Measurements from ENCODE around the gene PTGDR2.
A peak's percentile ranks its signal among the peaks of the same experiment; 100 is the strongest.

PTGDR2 gene

DNA sequence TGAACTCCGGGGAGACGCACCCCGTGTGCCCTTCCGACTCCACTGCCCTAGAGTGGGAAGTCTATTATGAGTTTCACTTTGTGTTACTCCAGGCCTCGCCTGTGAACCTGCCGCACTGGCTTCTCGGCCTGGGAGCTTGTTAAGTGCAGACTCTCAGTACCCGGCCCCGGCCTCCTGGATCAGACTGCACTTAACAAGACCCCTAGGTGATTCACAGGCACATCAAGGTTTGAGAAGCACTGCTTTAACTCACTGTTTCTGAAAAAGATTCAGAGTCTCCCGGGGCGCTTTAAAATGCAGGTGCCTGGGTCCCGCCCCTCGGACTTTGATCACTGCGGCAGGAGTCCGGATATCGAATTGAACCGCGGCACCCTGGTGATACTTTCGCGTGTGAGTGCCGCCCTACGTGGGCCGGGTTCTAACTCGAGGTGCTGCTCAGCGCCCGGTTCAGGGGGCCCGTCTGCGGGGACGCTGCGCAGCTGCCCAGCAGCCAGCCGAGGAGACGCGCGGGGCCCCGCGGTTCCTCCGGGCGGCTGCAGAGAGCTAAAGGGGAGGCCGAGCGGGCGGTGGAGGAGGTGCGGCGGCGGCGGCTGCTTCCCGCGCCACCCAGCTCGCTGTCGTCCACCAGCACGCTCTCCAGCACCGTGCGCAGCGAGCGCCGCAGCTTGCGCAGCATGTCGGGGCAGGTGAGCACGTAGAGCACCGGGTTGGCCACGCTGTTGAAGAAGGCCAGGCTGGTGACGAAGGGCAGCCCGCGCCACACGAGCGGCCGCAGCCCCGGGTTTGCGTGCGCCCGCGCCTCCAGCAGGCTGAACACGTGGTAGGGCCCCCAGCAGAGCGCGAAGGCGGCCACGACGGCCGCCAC is 3.4 kb downstream of the PTGDR2 start:
- TF ChIP-seq, protein P1, sequence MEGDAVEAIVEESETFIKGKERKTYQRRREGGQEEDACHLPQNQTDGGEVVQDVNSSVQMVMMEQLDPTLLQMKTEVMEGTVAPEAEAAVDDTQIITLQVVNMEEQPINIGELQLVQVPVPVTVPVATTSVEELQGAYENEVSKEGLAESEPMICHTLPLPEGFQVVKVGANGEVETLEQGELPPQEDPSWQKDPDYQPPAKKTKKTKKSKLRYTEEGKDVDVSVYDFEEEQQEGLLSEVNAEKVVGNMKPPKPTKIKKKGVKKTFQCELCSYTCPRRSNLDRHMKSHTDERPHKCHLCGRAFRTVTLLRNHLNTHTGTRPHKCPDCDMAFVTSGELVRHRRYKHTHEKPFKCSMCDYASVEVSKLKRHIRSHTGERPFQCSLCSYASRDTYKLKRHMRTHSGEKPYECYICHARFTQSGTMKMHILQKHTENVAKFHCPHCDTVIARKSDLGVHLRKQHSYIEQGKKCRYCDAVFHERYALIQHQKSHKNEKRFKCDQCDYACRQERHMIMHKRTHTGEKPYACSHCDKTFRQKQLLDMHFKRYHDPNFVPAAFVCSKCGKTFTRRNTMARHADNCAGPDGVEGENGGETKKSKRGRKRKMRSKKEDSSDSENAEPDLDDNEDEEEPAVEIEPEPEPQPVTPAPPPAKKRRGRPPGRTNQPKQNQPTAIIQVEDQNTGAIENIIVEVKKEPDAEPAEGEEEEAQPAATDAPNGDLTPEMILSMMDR (IDR thresholded peaks at IDR 0.05; ENCODE audit: low read depth, low read length) = no peak
- no peak for DNase-seq (ENCODE audit: low read depth in 2 of 2)

DNA sequence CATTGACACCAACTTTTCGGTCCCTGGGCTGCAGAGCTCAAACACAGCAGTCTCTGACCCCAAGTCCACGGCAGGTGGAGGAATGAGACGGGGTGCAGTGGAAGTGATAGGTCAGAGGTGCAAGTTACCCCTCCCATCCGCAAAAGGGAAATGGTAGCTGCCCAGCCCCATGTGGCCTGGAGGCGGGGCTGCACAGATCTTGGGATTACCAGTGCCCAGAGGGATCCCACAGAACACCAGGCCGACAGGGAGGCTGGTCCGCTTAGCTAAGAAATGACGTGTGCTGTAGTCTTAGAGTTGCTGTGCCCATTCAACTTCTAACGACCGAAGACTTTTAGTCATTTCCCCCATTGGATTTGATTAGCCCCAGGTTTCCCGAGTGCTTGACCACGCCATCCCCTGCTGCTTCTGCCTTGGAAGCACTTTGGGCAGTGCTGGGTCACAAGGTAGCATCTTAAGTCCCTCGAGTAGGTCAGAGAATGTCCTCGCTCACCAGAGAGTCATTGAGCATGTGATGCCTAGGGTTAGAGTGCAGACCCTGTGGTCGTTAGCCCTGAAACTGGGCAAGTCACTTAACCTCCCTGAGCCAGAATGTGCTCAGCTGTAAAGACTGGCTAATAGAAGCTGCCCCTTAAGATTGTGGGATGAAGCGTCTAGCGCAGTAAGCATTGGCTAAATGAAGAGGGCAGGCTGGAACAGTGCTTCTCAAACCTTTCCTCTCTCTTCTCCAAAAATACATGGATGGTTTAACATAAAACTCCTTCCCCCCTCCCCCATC is 4.2 kb downstream of the PTGDR2 start:
- TF ChIP-seq, protein P1 (IDR thresholded peaks at IDR 0.05; ENCODE audit: low read depth, low read length) = no peak
- no peak overlapping the region for H3K4me3 ChIP-seq (replicated peaks in 1 of 2; ENCODE audit: low read depth in 2 of 2, low read length in 2 of 2)
- no peak for DNase-seq (ENCODE audit: low read depth in 2 of 2)

More for the DNA sequence above, 3.4 kb downstream of the PTGDR2 start:
- H3K4me3 ChIP-seq (replicated peaks in 1 of 2; ENCODE audit: low read depth in 2 of 2, low read length in 2 of 2) = no peak overlapping the region

DNA sequence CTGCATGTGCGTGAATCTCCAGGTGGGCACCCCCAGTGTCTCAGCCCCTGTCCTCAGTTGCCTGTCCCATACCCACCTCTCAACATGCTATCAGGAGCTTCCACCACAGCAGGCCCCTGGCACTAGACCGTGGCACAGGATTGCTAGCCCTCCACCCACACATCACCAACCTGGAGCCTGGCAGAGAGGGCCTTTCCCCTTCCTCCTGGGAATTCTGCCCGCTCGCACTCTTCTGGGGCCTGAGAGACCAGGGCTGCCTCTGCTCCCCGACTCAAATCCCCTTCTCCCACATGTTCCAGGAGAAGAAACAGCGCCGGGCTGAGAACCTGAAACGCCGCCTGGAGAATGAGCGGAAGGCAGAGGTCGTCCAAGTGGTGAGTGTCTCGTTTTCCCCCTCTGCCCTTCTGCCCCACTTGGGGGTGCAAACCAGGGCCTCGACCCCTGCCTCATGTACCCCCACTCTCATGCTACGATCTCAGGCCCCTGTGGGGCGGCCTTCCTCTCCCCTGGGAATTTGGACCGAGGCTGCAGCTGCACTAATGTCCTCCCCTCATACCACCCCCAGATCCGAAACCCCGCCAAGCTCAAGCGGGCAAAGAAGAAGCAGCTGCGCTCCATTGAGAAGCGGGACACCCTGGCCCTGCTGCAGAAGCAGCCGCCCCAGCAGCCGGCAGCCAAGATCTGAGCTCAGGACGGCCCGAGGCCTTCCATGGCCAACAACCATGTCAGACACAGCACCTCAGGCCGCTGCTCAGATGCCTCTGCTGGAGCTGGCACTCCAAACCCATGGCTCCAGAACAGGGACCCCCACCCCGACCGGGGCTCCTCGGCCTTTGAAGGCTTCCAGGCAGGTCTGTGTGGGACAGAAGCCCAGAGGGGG is 5.9 kb downstream of the PTGDR2 start:
- no peak overlapping the region for H3K4me3 ChIP-seq (replicated peaks in 1 of 2; ENCODE audit: low read depth in 2 of 2, low read length in 2 of 2)
- TF ChIP-seq, protein P1 (IDR thresholded peaks at IDR 0.05; ENCODE audit: low read depth, low read length) = no peak
- no peak for DNase-seq (ENCODE audit: low read depth in 2 of 2)

GRCh38 chr11:60848714-60849151 is 7.0 kb downstream of the PTGDR2 start:
- no peak for DNase-seq (ENCODE audit: low read depth in 2 of 2)
- TF ChIP-seq, protein P1 (IDR thresholded peaks at IDR 0.05; ENCODE audit: low read depth, low read length) = no peak
- no peak overlapping the region for H3K4me3 ChIP-seq (replicated peaks in 1 of 2; ENCODE audit: low read depth in 2 of 2, low read length in 2 of 2)

DNA sequence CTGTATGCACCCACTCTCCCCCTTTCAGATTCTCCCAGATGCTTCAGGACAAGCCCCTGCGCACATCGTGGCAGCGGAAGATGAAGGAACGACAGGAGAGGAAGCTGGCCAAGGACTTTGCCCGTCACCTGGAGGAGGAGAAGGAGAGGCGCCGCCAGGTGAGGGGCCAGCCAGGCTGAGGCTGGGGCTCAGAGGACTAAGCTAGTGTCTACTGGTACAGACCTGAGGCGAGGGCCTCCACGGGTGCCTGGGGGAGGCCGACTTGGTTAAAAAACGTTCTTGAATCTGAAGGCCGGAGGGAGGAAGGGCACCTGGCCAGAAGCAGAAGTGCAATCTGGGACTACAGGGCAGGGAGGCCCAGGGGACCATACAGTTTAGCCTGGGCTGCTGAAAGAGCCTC is 7.9 kb downstream of the PTGDR2 start:
- DNase-seq (ENCODE audit: low read depth in 2 of 2) = no peak
- H3K4me3 ChIP-seq (replicated peaks in 1 of 2; ENCODE audit: low read depth in 2 of 2, low read length in 2 of 2) = no peak overlapping the region
- TF ChIP-seq, protein P1 (IDR thresholded peaks at IDR 0.05; ENCODE audit: low read depth, low read length) = no peak

DNA sequence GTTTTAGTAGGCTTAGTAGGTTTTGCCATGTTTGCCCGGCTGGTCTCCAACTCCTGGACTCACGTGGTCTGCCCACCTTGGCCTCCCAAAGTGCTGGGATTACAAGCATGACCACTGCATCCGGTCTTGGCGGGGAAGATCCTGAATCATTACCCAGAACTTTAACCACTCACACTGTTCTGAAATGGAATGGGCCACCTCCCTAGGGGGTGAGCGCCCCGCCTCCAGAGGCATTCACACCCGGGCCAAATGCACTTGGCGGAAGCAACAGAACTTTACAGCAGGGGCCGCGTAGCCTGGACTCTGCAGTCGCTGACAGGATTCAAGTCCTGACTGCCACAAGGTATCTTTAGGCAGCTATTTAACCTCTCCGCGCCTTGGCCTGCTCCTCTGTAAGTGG is 8.5 kb downstream of the PTGDR2 start:
- peak in 1 of 2 donors; percentile 31 for DNase-seq (ENCODE audit: low read depth in 2 of 2)
- TF ChIP-seq, protein P1 (IDR thresholded peaks at IDR 0.05; ENCODE audit: low read depth, low read length) = no peak
- H3K4me3 ChIP-seq (replicated peaks in 1 of 2; ENCODE audit: low read depth in 2 of 2, low read length in 2 of 2) = no peak overlapping the region
